Neuronal stem cell (in vitro differentiated cells): ENCODE results near the gene ABCG8.

Experiments
- DNase-seq: peaks from one replicate; pipeline ENCODE4 v3.0.0-alpha.2; 2013; ENCODE audit warnings: low spot score
- H2AFZ ChIP-seq: one replicate; pipeline ENCODE4 v1.6.1; 2013; ENCODE audit warnings: mild to moderate bottlenecking, low read length, inconsistent platforms
- H2AK5ac ChIP-seq: 2 replicates; pipeline ENCODE4 v1.6.1; 2013; ENCODE audit warnings: low read depth, mild to moderate bottlenecking, inconsistent platforms, low read length, moderate library complexity, mixed read lengths
- H2BK120ac ChIP-seq: 2 replicates; pipeline ENCODE4 v1.6.1; 2013; ENCODE audit warnings: low read depth, mild to moderate bottlenecking, inconsistent platforms, low read length, moderate library complexity, mixed read lengths
- H2BK12ac ChIP-seq: one replicate; pipeline ENCODE4 v1.6.1; 2013; ENCODE audit warnings: low read length, inconsistent platforms
- H2BK15ac ChIP-seq: 2 replicates; pipeline ENCODE4 v1.6.1; 2013; ENCODE audit warnings: mild to moderate bottlenecking, low read length, inconsistent platforms, mixed read lengths
- H2BK5ac ChIP-seq: one replicate; pipeline ENCODE4 v1.6.1; 2013; ENCODE audit warnings: inconsistent platforms, mild to moderate bottlenecking, low read length, moderate library complexity
- H3K14ac ChIP-seq: one replicate; pipeline ENCODE4 v1.6.1; 2013; ENCODE audit warnings: low read length, inconsistent platforms
- H3K18ac ChIP-seq: 2 replicates; pipeline ENCODE4 v1.6.1; 2013; ENCODE audit warnings: low read length, inconsistent platforms
- H3K23ac ChIP-seq: 2 replicates; pipeline ENCODE4 v1.6.1; 2013; ENCODE audit warnings: low read depth, mild to moderate bottlenecking, mixed read lengths, low read length, inconsistent platforms; ENCODE audit not compliant: poor library complexity
- H3K27ac ChIP-seq: replicated peaks from 3 replicates; pipeline ENCODE4 v1.5.1; 2013; ENCODE audit warnings: low read length, inconsistent platforms
- H3K27me3 ChIP-seq, 3 experiments: 2 replicates each; pipeline ENCODE4 v1.6.1; 2013; ENCODE audit warnings: low read length in 3 of 3, mild to moderate bottlenecking in 2 of 3, inconsistent platforms in 1 of 3, low read depth in 1 of 3, mixed read lengths in 1 of 3, moderate library complexity in 1 of 3; ENCODE audit not compliant: control insufficient read depth in 3 of 3, insufficient read depth in 3 of 3
- H3K36me3 ChIP-seq, 2 donors: replicated peaks in 1 of 2; 2 replicates each; pipeline ENCODE4 v1.6.1; 2013; ENCODE audit warnings: low read length in 2 of 2; ENCODE audit not compliant: control insufficient read depth in 2 of 2, insufficient read depth in 2 of 2
- H3K4ac ChIP-seq: 2 replicates; pipeline ENCODE4 v1.6.1; 2013; ENCODE audit warnings: inconsistent platforms, mild to moderate bottlenecking, low read length, moderate library complexity
- H3K4me1 ChIP-seq, 2 donors: 1 replicate in 1 of 2; 2 replicates in 1 of 2; pipeline ENCODE4 v1.6.1; 2013; ENCODE audit warnings: low read length in 2 of 2, low read depth in 1 of 2; ENCODE audit not compliant: control insufficient read depth in 2 of 2, insufficient read depth in 1 of 2
- H3K4me2 ChIP-seq: one replicate; pipeline ENCODE4 v1.6.1; 2013; ENCODE audit warnings: mild to moderate bottlenecking, low read length, inconsistent platforms; ENCODE audit not compliant: insufficient read depth, poor library complexity, severe bottlenecking
- H3K4me3 ChIP-seq, 2 donors: 2 replicates each; pipeline ENCODE4 v1.5.1; 2013; ENCODE audit warnings: low read length in 2 of 2, mild to moderate bottlenecking in 2 of 2, inconsistent platforms in 1 of 2, moderate library complexity in 1 of 2
- H3K79me1 ChIP-seq: one replicate; pipeline ENCODE4 v1.6.1; 2013; ENCODE audit warnings: low read depth, mild to moderate bottlenecking, inconsistent platforms, low read length, moderate library complexity
- H3K9ac ChIP-seq: one replicate; pipeline ENCODE4 v1.6.1; 2013; ENCODE audit warnings: mild to moderate bottlenecking, low read depth, low read length, inconsistent platforms; ENCODE audit not compliant: poor library complexity
- H3K9me3 ChIP-seq, 2 donors: replicated peaks in 1 of 2; 2 replicates each; pipeline versions ENCODE3 to v1.6.1; 2013; ENCODE audit warnings: low read length in 2 of 2, mild to moderate bottlenecking in 2 of 2, inconsistent platforms in 1 of 2, low read depth in 1 of 2, mixed read lengths in 1 of 2, moderate library complexity in 1 of 2; ENCODE audit not compliant: control insufficient read depth in 2 of 2, insufficient read depth in 1 of 2
- H4K8ac ChIP-seq: one replicate; pipeline ENCODE4 v1.6.1; 2013; ENCODE audit warnings: low read depth, mild to moderate bottlenecking, inconsistent platforms, low read length, moderate library complexity
- H4K91ac ChIP-seq: one replicate; pipeline ENCODE4 v1.6.1; 2013; ENCODE audit warnings: low read length, low read depth, mild to moderate bottlenecking, inconsistent platforms; ENCODE audit not compliant: poor library complexity
- WGBS, 2 donors: extraction: QIAGEN DNeasy Blood & Tissue Kit; methylation state at CpG; one replicate each; pipeline ENCODE4 v1.1.7; 2013; ENCODE audit warnings: missing lambda C conversion rate in 2 of 2, mixed read lengths in 1 of 2; ENCODE audit not compliant: insufficient read length in 2 of 2, insufficient replicate concordance in 1 of 2; ENCODE audit errors: extremely low coverage in 2 of 2; 5-methylcytosine and 5-hydroxymethylcytosine counted together

The ABCG8 gene

DNA sequence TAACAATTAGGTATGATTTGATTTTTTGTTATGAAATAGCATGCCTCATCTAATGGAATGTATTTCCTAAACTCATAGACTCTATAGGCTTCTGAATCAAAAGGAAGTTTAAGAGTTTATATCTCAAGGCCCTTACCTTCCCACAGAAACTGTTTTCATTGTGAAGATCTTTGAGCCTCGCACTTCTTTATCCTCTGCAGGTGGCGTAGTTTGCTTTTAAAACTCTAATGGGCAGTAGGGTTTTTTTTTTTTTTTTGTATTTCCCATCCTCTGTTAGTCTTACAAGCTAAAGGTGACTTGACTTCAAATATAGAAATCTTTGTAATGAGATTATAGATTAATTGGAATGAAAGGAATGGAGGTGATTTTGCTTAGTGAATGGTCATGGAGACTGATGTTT, 36.6 kb upstream of the ABCG8 start:
- H2AFZ ChIP-seq, result no peak overlapping the region
- H2BK5ac ChIP-seq, result no peak overlapping the region
- no peak overlapping the region for H2BK12ac ChIP-seq
- no peak for DNase-seq
- H3K18ac ChIP-seq, result no peak overlapping the region
- H3K79me1 ChIP-seq, result no peaks in the 10 kb centered on the region
- no peaks in the 10 kb centered on the region for H3K9me3 ChIP-seq
- no peak overlapping the region for H2BK15ac ChIP-seq
- no peak overlapping the region for H4K8ac ChIP-seq
- H2AK5ac ChIP-seq, result no peak overlapping the region
- no peak overlapping the region for H3K4me3 ChIP-seq
- no peaks in the 10 kb centered on the region for H3K27me3 ChIP-seq
- H3K23ac ChIP-seq, result no peak overlapping the region
- no peak overlapping the region for H3K4ac ChIP-seq
- H2BK120ac ChIP-seq, result no peak overlapping the region
- WGBS, 2 donors, result no CpG with 5 or more reads among the region's 2 CpGs
- H3K14ac ChIP-seq, result no peak overlapping the region
- no peak overlapping the region for H4K91ac ChIP-seq
- H3K27ac ChIP-seq, result no peak overlapping the region
- H3K36me3 ChIP-seq, result peaks cover 0 to 13% of the 10 kb centered on the region in 2 donors
- no peak overlapping the region for H3K4me2 ChIP-seq
- no peak overlapping the region for H3K9ac ChIP-seq
- no peaks in the 10 kb centered on the region for H3K4me1 ChIP-seq

DNA sequence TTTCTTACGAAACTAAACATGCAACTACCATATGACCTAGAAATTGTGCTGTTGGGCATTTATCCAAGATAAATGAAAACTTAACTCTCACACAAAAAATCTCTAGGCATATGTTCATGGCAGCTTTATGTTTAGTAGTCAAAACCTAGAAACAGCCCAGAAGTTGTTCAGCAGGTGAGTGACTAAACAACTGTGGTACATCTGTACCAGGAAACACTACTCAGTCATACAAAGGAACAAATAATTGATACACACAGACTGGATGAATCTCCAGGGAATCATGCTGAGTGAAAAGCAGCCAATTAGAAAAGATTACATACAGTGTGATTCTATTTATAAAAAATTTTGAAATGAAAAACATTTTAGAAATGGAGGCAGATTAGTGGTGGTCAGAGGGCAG, 35.7 kb upstream of the ABCG8 start:
- Histone ChIP-seq H3K4ac (no peak overlapping the region), H3K27me3 (no peaks in the 10 kb centered on the region), H3K9me3 (no peaks in the 10 kb centered on the region), H2BK15ac (no peak overlapping the region), H2BK120ac (no peak overlapping the region), H2BK5ac (no peak overlapping the region), H3K23ac (no peak overlapping the region), H3K14ac (no peak overlapping the region), H4K8ac (no peak overlapping the region), H3K4me2 (no peak overlapping the region), H3K9ac (no peak overlapping the region), H3K36me3 (peaks cover 0 to 13% of the 10 kb centered on the region in 2 donors), H4K91ac (no peak overlapping the region), H3K4me3 (no peak overlapping the region), H3K27ac (no peak overlapping the region), H2BK12ac (no peak overlapping the region), H3K79me1 (no peaks in the 10 kb centered on the region), H3K18ac (no peak overlapping the region), H3K4me1 (no peaks in the 10 kb centered on the region), H2AFZ (no peak overlapping the region), H2AK5ac (no peak overlapping the region)
- DNase-seq, result no peak
- no CpG with 5 or more reads among the region's 1 CpG for WGBS, 2 donors

DNA sequence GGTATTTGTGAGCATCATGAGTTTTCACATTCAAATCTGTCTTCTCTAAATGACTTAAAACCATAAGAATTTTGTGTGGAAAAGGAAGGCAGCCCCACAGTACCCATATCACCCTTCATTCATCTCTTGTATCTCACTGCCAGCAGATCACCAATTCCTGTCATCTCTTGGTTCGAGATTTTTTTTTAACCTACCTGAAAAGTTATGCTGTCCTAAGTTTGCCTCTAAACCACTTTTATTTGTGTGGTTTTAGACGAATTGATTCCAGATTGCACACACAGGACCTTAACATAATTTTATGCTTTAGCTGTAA, 32.1 kb upstream of the ABCG8 start:
- no peak overlapping the region for H3K14ac ChIP-seq
- no peaks in the 10 kb centered on the region for H3K79me1 ChIP-seq
- H3K9me3 ChIP-seq, result no peaks in the 10 kb centered on the region
- H3K4me1 ChIP-seq, result no peaks in the 10 kb centered on the region
- no peak overlapping the region for H2BK5ac ChIP-seq
- H3K4ac ChIP-seq, result no peak overlapping the region
- DNase-seq, result no peak
- H3K4me2 ChIP-seq, result no peak overlapping the region
- H4K91ac ChIP-seq, result no peak overlapping the region
- H3K36me3 ChIP-seq, result peaks cover 0 to 26% of the 10 kb centered on the region in 2 donors
- H4K8ac ChIP-seq, result no peak overlapping the region
- no peak overlapping the region for H2BK12ac ChIP-seq
- no peak overlapping the region for H3K23ac ChIP-seq
- no peak overlapping the region for H3K18ac ChIP-seq
- no peaks in the 10 kb centered on the region for H3K27me3 ChIP-seq
- H2BK15ac ChIP-seq, result no peak overlapping the region
- H3K9ac ChIP-seq, result no peak overlapping the region
- H2BK120ac ChIP-seq, result no peak overlapping the region
- no CpG with 5 or more reads among the region's 2 CpGs for WGBS, 2 donors
- no peak overlapping the region for H3K4me3 ChIP-seq
- H2AK5ac ChIP-seq, result no peak overlapping the region
- no peak overlapping the region for H2AFZ ChIP-seq
- H3K27ac ChIP-seq, result no peak overlapping the region

DNA sequence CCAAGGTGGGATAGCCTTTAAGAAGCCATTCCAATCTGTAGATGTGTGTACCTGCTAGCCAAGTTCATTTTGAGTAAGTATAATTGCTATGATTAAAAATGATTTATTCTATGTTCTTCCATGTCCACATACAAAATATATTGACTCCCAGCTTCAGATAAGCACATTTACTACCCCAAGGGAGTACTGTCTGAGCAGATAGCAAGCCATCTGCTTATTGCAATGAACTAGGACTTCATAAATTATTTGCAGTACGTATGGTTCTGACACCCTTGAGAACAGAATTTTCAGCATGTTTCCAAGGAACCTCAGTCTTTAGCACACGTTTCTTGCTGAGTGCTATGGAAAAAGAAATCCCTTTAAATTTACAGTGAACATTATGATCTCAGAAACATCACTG, 28.3 kb upstream of the ABCG8 start:
- Histone ChIP-seq H3K4me1 (no peaks in the 10 kb centered on the region), H3K23ac (no peak overlapping the region), H3K9me3 (no peaks in the 10 kb centered on the region), H3K36me3 (peaks cover 0 to 18% of the 10 kb centered on the region in 2 donors), H3K27ac (no peak overlapping the region), H3K4ac (no peak overlapping the region), H2AFZ (no peak overlapping the region), H3K27me3 (no peaks in the 10 kb centered on the region), H2BK12ac (no peak overlapping the region), H2BK120ac (no peak overlapping the region), H2BK5ac (no peak overlapping the region), H3K79me1 (no peaks in the 10 kb centered on the region), H2AK5ac (no peak overlapping the region), H3K18ac (no peak overlapping the region), H3K4me3 (no peak overlapping the region), H3K4me2 (no peak overlapping the region), H3K14ac (no peak overlapping the region), H2BK15ac (no peak overlapping the region), H4K91ac (no peak overlapping the region), H4K8ac (no peak overlapping the region), H3K9ac (no peak overlapping the region)
- WGBS, 2 donors, result no CpG with 5 or more reads among the region's 2 CpGs
- DNase-seq, result no peak
